Neuronal stem cell (in vitro differentiated cells): ENCODE measurements around the gene ZEB2. TPM values are rescaled to one million over a fixed set of nuclear protein-coding genes. Genes with fewer than 3 reads are reported as not detected.

Source experiments
- small RNA-seq: library from polyadenylated mRNA; stranded (forward); fragments of <200 nt; extraction: miRNeasy Mini kit (QIAGEN cat#:217004); gene quantifications from one replicate; pipeline ENCODE3, GENCODE V24; 2013; ENCODE audit not compliant: insufficient read depth

ZEB2 gene

Small RNA genes within 50 kb of the gene (small RNA-seq; reads per million reads assigned to genes)
- gene RF01987: not detected
